AG04449 (cell line): ENCODE measurements around the gene CXCR2.

Experiments used
- CTCF ChIA-PET: fragments of 350-600 bp; formaldehyde crosslinking; extraction: SDS; loops from one replicate; lab custom pipeline; 2021; ENCODE audit warnings: antibody characterized with exemption; lab: Yijun Ruan, JAX
- POLR2A ChIA-PET: fragments of 400-600, 350-600 bp; formaldehyde crosslinking; extraction: SDS; loops from one replicate; lab custom pipeline; 2020; ENCODE audit warnings: antibody characterized with exemption, inconsistent platforms; lab: Yijun Ruan, JAX
- DNase-seq: peaks from one replicate; pipeline ENCODE4 v3.0.0-alpha.2; 2010; ENCODE audit warnings: low read depth, low spot score
- H3K4me3 ChIP-seq: 2 replicates; pipeline ENCODE4 v1.5.1; 2011; ENCODE audit warnings: low read depth, mild to moderate bottlenecking, control low read depth, low read length
- CTCF ChIP-seq: IDR thresholded peaks from one replicate; pipeline ENCODE4 v1.5.1; 2011; ENCODE audit warnings: mild to moderate bottlenecking, moderate library complexity, low read length, control low read depth, inconsistent platforms; ENCODE audit not compliant: insufficient read depth; ENCODE audit errors: missing control alignments

The CXCR2 gene

GRCh38 chr2:218145124-218145523 lies 19.3 kb downstream of the CXCR2 start:
- no peak for DNase-seq
- TF ChIP-seq CTCF, result no peak
- ChIA-PET CTCF (interaction anchor here (0.7 kb wide), 1 partner anchor 51 kb away, joined by 3 read pairs; no protein-coding TSS in a partner anchor), POLR2A (no interaction called here)
- H3K4me3 ChIP-seq, result no peak overlapping the region

GRCh38 chr2:218146056-218146455 lies 20.2 kb downstream of the CXCR2 start:
- ChIA-PET CTCF (interaction anchor here (1.2 kb wide), 1 partner anchor 22 kb away, joined by 3 read pairs; no protein-coding TSS in a partner anchor), POLR2A (no interaction called here)
- no peak for TF ChIP-seq CTCF
- DNase-seq, result no peak
- H3K4me3 ChIP-seq, result no peak overlapping the region

DNA sequence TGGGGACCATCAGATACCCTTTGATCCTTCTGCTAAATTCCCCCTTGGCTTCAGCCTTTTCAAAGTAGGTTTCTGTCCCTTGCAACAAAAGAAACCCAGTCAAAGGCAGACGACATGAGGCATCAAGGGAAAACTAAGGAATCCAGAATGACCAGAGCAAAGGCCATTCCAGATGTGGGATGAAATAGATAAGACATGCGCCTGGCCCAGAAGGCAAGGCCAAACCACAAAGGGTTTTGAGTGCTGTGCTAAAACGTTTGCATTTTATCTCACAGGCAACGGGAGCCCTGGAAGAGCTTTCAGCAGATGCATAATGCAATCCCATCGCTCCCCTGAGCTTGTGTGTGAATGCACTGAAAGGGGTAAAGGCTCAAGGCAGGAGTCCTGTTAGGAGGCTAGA lies 23.3 kb downstream of the CXCR2 start:
- no peak overlapping the region for H3K4me3 ChIP-seq
- POLR2A ChIA-PET, result no interaction called here
- no peak for DNase-seq
- CTCF ChIA-PET, result interaction anchor here (1.4 to 1.8 kb wide), 2 partner anchors 13 to 18 kb away, joined by 3 to 4 read pairs; partner anchors contain the start of gene CXCR1
- TF ChIP-seq CTCF, result no peak

DNA sequence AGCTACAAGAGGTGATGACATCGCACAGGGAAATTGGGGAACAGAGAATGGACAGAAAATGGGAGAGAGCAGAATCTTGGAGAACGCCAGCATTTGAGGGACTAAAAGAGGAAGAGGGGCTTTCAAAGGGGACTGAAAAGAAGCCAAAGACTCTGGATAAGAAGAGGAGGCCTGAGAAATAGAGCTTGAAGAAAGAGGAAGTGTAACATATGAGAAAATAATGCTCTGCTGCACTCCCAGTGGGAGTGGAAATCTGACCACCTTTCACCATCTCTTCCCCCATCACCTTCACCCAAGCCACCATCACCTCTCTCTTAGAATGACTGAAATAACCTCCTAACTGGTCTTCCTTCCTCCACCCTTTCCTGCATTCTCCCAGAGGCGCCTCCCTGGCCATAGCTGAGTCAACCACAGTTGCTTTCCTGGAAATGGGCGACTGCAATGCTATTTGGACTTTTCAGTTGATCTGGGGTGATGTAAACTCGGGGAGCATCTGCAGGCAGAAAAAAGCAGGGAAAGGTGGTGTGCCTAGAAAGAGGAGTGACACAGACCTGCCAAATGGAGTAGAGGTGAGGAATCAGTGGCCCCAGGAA lies 24.1 kb downstream of the CXCR2 start:
- TF ChIP-seq CTCF, result no peak
- no peak for DNase-seq
- CTCF ChIA-PET, result interaction anchor here (1.4 to 1.8 kb wide), 2 partner anchors 12 to 18 kb away, joined by 3 to 4 read pairs; partner anchors contain the start of gene CXCR1
- POLR2A ChIA-PET, result no interaction called here
- no peak overlapping the region for H3K4me3 ChIP-seq

GRCh38 chr2:218152172-218152571 lies 26.3 kb downstream of the CXCR2 start:
- CTCF ChIA-PET, result no interaction called here
- POLR2A ChIA-PET, result no interaction called here
- H3K4me3 ChIP-seq, result no peak overlapping the region
- DNase-seq, result no peak
- TF ChIP-seq CTCF, result no peak

- POLR2A ChIA-PET, result no interaction called here
- H3K4me3 ChIP-seq, result no peak overlapping the region
- TF ChIP-seq CTCF, result no peak
- CTCF ChIA-PET, result no interaction called here
- no peak for DNase-seq
Observed at GRCh38 chr2:218152777-218153176, 26.9 kb downstream of the CXCR2 start.
